Fibroblast of mammary gland (primary cell): ENCODE measurements around the gene TSC2.
A peak's percentile ranks its signal among the peaks of the same experiment; 100 is the strongest.

Experiments
- DNase-seq: peaks from one replicate; pipeline ENCODE4 v3.0.0-alpha.2; 2010; ENCODE audit warnings: low read depth
- H3K4me3 ChIP-seq: 2 replicates; pipeline ENCODE4 v1.5.1; 2011; ENCODE audit warnings: low read depth, mild to moderate bottlenecking, low read length, moderate library complexity; ENCODE audit not compliant: control insufficient read depth
- CTCF ChIP-seq: conservative IDR thresholded peaks from 2 replicates; pipeline ENCODE4 v1.5.1; 2011; ENCODE audit warnings: low read depth, low read length, inconsistent platforms; ENCODE audit not compliant: control insufficient read depth, insufficient read depth

The TSC2 gene

DNA sequence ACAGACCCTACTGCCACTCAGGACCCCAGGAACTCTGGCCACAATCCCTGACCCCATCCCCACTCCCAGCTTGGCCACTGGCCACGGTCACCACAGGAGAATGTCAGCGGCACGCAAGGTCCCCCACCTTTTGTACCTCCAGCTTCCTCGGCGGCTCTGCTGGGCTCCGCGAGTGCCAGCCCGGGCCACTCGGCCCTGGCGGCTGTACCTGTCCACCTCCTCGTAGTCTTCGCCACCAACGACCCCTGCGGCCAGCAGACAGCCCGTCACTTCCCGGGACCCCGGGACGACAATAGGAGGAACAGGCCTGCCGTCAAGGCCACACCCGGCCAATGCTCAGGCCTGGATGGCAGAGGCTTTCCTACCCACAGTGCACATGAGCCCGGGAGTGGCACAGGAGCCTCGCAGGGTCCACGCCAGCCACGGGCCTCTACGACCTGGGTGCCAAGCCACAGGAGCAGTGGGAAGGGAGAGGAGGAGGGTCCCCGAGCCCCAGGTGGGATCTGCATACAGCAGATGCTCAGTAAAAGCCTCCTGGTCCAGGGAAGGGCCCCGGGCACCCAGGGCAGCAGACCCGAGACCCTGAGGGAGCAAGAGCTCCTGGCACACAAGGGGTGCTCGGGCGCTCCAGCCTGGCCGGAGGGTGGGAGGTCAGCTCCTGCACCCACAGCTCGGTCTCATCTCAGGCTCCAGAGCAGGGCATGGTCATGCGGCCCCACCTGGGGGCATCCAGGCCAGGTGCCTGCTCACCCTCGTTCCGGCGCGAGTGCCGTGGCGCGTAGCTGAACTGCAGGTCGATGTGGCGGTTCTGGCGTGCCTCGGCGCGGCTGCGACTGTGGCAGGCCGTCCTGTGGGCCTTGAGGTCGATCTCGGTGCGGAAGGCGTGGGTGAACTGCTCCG, 46.1 kb upstream of the TSC2 start:
- no peak for TF ChIP-seq CTCF
- H3K4me3 ChIP-seq: no peak overlapping the region
- no peak for DNase-seq

- DNase-seq: no peak
- no peak for TF ChIP-seq CTCF
- H3K4me3 ChIP-seq: no peak overlapping the region
Measured at GRCh38 chr16:2002406-2003230, 45.2 kb upstream of the TSC2 start.

- DNase-seq: no peak
- H3K4me3 ChIP-seq: no peak overlapping the region
- no peak for TF ChIP-seq CTCF
Measured at GRCh38 chr16:2003231-2003826, 44.5 kb upstream of the TSC2 start.

DNA sequence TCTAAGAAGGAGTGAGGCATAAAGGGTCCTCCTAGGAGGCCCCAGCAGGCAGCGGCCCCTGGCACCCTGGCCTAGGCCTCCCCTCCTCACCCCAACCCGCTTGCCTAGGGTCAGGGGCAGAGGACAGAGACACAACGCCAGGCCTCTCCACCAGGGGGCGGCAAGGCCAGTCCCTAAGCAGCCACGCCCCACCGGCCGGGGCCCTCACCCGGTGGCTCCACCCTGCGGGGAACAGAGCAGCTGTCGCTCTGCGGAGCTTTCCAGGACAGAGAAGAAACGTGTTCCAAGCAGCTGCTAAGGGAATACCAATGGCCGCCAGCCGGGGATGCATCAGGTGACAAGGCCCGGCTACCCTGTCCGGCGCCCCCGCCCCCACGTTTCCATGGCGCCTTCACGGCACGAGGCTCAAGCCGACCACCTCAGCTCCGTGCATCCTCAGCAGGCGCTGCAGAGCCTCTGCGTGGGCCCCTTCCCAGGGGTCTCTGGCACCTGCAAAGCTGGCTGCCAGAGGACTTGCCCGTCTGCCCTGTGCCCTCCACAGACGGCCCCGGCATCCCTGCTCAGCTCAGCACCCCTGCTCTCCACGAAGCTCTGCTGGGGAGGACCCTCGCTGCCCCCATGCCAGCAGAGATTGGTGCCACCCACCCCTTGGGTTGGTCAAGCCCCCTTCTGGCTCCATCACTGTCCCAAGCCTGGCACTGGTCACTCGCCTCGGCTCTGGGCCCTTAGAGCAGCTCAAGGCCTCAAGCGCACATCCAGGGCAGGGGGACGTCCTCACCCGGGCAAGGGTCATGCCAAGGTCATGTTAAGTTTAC, 43.8 kb upstream of the TSC2 start:
- H3K4me3 ChIP-seq: no peak overlapping the region
- peak; percentile 86 for DNase-seq
- peak; percentile 87 for TF ChIP-seq CTCF

- DNase-seq: peak; percentile 36
- H3K4me3 ChIP-seq: no peak overlapping the region
- no peak for TF ChIP-seq CTCF
Measured at GRCh38 chr16:2004795-2005517, 42.8 kb upstream of the TSC2 start.
